HG02588 (cell line): ENCODE measurements around the gene CC2D2B.

Experiments
- ATAC-seq: cut with Tn5 transposase; IDR thresholded peaks from one replicate; pipeline ENCODE4 v1.9.1; 2021; ENCODE audit warnings: mild to moderate bottlenecking, moderate library complexity; ENCODE audit not compliant: unreplicated experiment

CC2D2B gene

GRCh38 chr10:96073722-96074121 is 165.9 kb downstream of the CC2D2B start:
- ATAC-seq = no peak

- ATAC-seq = no peak
Observed at GRCh38 chr10:96074776-96075175, 167.0 kb downstream of the CC2D2B start.

GRCh38 chr10:96075977-96076376 is 168.2 kb downstream of the CC2D2B start:
- no peak for ATAC-seq

GRCh38 chr10:96077156-96077555 is 169.4 kb downstream of the CC2D2B start:
- no peak for ATAC-seq

- no peak for ATAC-seq
Observed at GRCh38 chr10:96082153-96082552, 174.4 kb downstream of the CC2D2B start.
